ENCODE measurements around the gene COPZ1.
A peak's percentile ranks its signal among the peaks of the same experiment; 100 is the strongest.

Gene COPZ1

GRCh38 chr12:54377797-54378515, 53.0 kb downstream of the COPZ1 start:
- Histone ChIP-seq H3K4me1 (ENCODE audit: control insufficient read depth, insufficient read depth, low read length) (peaks cover 32% of the 10 kb centered on the region), H3K9me3 (replicated peaks; ENCODE audit: low read length) (no peaks in the 10 kb centered on the region), H3K36me3 (ENCODE audit: insufficient read depth, low read length) (peaks cover 5% of the 10 kb centered on the region), H3K9ac (ENCODE audit: low read depth, low read length) (no peak overlapping the region), H3K4me3 (ENCODE audit: low read length) (no peak overlapping the region), H3K27me3 (ENCODE audit: control insufficient read depth, insufficient read depth, low read length) (no peaks in the 10 kb centered on the region), H3K4me2 (ENCODE audit: low read length) (no peak overlapping the region)

GRCh38 chr12:54378796-54379397, 54.0 kb downstream of the COPZ1 start:
- no peaks in the 10 kb centered on the region for H3K9me3 ChIP-seq (replicated peaks; ENCODE audit: low read length)
- no peaks in the 10 kb centered on the region for H3K27me3 ChIP-seq (ENCODE audit: control insufficient read depth, insufficient read depth, low read length)
- H3K4me2 ChIP-seq (ENCODE audit: low read length) = peak overlapping the region; percentile 88
- peak overlapping the region; percentile 47 for H3K9ac ChIP-seq (ENCODE audit: low read depth, low read length)
- peaks cover 36% of the 10 kb centered on the region for H3K4me1 ChIP-seq (ENCODE audit: control insufficient read depth, insufficient read depth, low read length)
- H3K4me3 ChIP-seq (ENCODE audit: low read length) = peak overlapping the region; percentile 59
- peaks cover 5% of the 10 kb centered on the region for H3K36me3 ChIP-seq (ENCODE audit: insufficient read depth, low read length)

GRCh38 chr12:54379398-54380201, 54.7 kb downstream of the COPZ1 start:
- Histone ChIP-seq H3K9ac (ENCODE audit: low read depth, low read length) (peak overlapping the region; percentile 47), H3K4me3 (ENCODE audit: low read length) (peak overlapping the region; percentile 59), H3K4me1 (ENCODE audit: control insufficient read depth, insufficient read depth, low read length) (peaks cover 32% of the 10 kb centered on the region), H3K27me3 (ENCODE audit: control insufficient read depth, insufficient read depth, low read length) (no peaks in the 10 kb centered on the region), H3K36me3 (ENCODE audit: insufficient read depth, low read length) (peaks cover 5% of the 10 kb centered on the region), H3K4me2 (ENCODE audit: low read length) (peak overlapping the region; percentile 88), H3K9me3 (replicated peaks; ENCODE audit: low read length) (no peaks in the 10 kb centered on the region)

- peaks cover 28% of the 10 kb centered on the region for H3K4me1 ChIP-seq (ENCODE audit: control insufficient read depth, insufficient read depth, low read length)
- no peak overlapping the region for H3K4me2 ChIP-seq (ENCODE audit: low read length)
- no peak overlapping the region for H3K4me3 ChIP-seq (ENCODE audit: low read length)
- no peak overlapping the region for H3K9ac ChIP-seq (ENCODE audit: low read depth, low read length)
- H3K27me3 ChIP-seq (ENCODE audit: control insufficient read depth, insufficient read depth, low read length) = no peaks in the 10 kb centered on the region
- H3K9me3 ChIP-seq (replicated peaks; ENCODE audit: low read length) = no peaks in the 10 kb centered on the region
- peaks cover 5% of the 10 kb centered on the region for H3K36me3 ChIP-seq (ENCODE audit: insufficient read depth, low read length)
Observed at GRCh38 chr12:54381136-54381535, 56.2 kb downstream of the COPZ1 start.

- no peak overlapping the region for H3K4me3 ChIP-seq (ENCODE audit: low read length)
- no peaks in the 10 kb centered on the region for H3K9me3 ChIP-seq (replicated peaks; ENCODE audit: low read length)
- H3K36me3 ChIP-seq (ENCODE audit: insufficient read depth, low read length) = no peaks in the 10 kb centered on the region
- H3K4me2 ChIP-seq (ENCODE audit: low read length) = peak overlapping the region; percentile 20
- H3K27me3 ChIP-seq (ENCODE audit: control insufficient read depth, insufficient read depth, low read length) = no peaks in the 10 kb centered on the region
- peaks cover 34% of the 10 kb centered on the region for H3K4me1 ChIP-seq (ENCODE audit: control insufficient read depth, insufficient read depth, low read length)
- peak overlapping the region; percentile 9 for H3K9ac ChIP-seq (ENCODE audit: low read depth, low read length)
Observed at GRCh38 chr12:54383041-54383609, 58.2 kb downstream of the COPZ1 start.

- Histone ChIP-seq H3K9ac (ENCODE audit: low read depth, low read length) (no peak within 1 kb of the TSS), H3K9me3 (replicated peaks; ENCODE audit: low read length) (no peaks in the 10 kb centered on the region), H3K4me1 (ENCODE audit: control insufficient read depth, insufficient read depth, low read length) (peaks cover 23% of the 10 kb centered on the region), H3K27me3 (ENCODE audit: control insufficient read depth, insufficient read depth, low read length) (no peaks in the 10 kb centered on the region), H3K4me3 (ENCODE audit: low read length) (no peak within 1 kb of the TSS), H3K4me2 (ENCODE audit: low read length) (no peak within 1 kb of the TSS), H3K36me3 (ENCODE audit: insufficient read depth, low read length) (no peaks in the 10 kb centered on the region)
Observed at GRCh38 chr12:54384591-54385041, 59.7 kb downstream of the COPZ1 start, which contains the start of gene ZNF385A. TSS of gene ZNF385A (minus strand) at chr12:54384733. CDS start at chr12:54384514, 219 bp downstream.

- no peak overlapping the region for H3K9ac ChIP-seq (ENCODE audit: low read depth, low read length)
- no peaks in the 10 kb centered on the region for H3K9me3 ChIP-seq (replicated peaks; ENCODE audit: low read length)
- H3K4me3 ChIP-seq (ENCODE audit: low read length) = no peak overlapping the region
- no peaks in the 10 kb centered on the region for H3K36me3 ChIP-seq (ENCODE audit: insufficient read depth, low read length)
- peaks cover 23% of the 10 kb centered on the region for H3K4me1 ChIP-seq (ENCODE audit: control insufficient read depth, insufficient read depth, low read length)
- H3K4me2 ChIP-seq (ENCODE audit: low read length) = no peak overlapping the region
- no peaks in the 10 kb centered on the region for H3K27me3 ChIP-seq (ENCODE audit: control insufficient read depth, insufficient read depth, low read length)
Observed at GRCh38 chr12:54385251-54385914, 60.5 kb downstream of the COPZ1 start.

GRCh38 chr12:54386403-54387113, 61.6 kb downstream of the COPZ1 start:
- Histone ChIP-seq H3K4me1 (ENCODE audit: control insufficient read depth, insufficient read depth, low read length) (peaks cover 23% of the 10 kb centered on the region), H3K4me2 (ENCODE audit: low read length) (no peak overlapping the region), H3K4me3 (ENCODE audit: low read length) (no peak overlapping the region), H3K36me3 (ENCODE audit: insufficient read depth, low read length) (no peaks in the 10 kb centered on the region), H3K9me3 (replicated peaks; ENCODE audit: low read length) (no peaks in the 10 kb centered on the region), H3K27me3 (ENCODE audit: control insufficient read depth, insufficient read depth, low read length) (no peaks in the 10 kb centered on the region), H3K9ac (ENCODE audit: low read depth, low read length) (no peak overlapping the region)

GRCh38 chr12:54387114-54387467, 62.2 kb downstream of the COPZ1 start:
- H3K9me3 ChIP-seq (replicated peaks; ENCODE audit: low read length) = no peaks in the 10 kb centered on the region
- H3K4me1 ChIP-seq (ENCODE audit: control insufficient read depth, insufficient read depth, low read length) = peaks cover 23% of the 10 kb centered on the region
- no peak overlapping the region for H3K9ac ChIP-seq (ENCODE audit: low read depth, low read length)
- H3K27me3 ChIP-seq (ENCODE audit: control insufficient read depth, insufficient read depth, low read length) = no peaks in the 10 kb centered on the region
- no peak overlapping the region for H3K4me2 ChIP-seq (ENCODE audit: low read length)
- H3K4me3 ChIP-seq (ENCODE audit: low read length) = no peak overlapping the region
- no peaks in the 10 kb centered on the region for H3K36me3 ChIP-seq (ENCODE audit: insufficient read depth, low read length)

- Histone ChIP-seq H3K9me3 (replicated peaks; ENCODE audit: low read length) (no peaks in the 10 kb centered on the region), H3K9ac (ENCODE audit: low read depth, low read length) (no peak overlapping the region), H3K4me2 (ENCODE audit: low read length) (no peak overlapping the region), H3K4me1 (ENCODE audit: control insufficient read depth, insufficient read depth, low read length) (peaks cover 14% of the 10 kb centered on the region), H3K4me3 (ENCODE audit: low read length) (no peak overlapping the region), H3K36me3 (ENCODE audit: insufficient read depth, low read length) (peaks cover 5% of the 10 kb centered on the region), H3K27me3 (ENCODE audit: control insufficient read depth, insufficient read depth, low read length) (no peaks in the 10 kb centered on the region)
Observed at GRCh38 chr12:54388237-54389133, 63.6 kb downstream of the COPZ1 start.
